ENCODE results near the gene CS.

- TF ChIP-seq CTCF (conservative IDR thresholded peaks at IDR 0.05 in 1 of 2, IDR thresholded peaks at IDR 0.05 in 1 of 2; ENCODE audit: extremely low read depth in 1 of 2, insufficient read depth in 1 of 2, low read depth in 1 of 2, low read length in 2 of 2) (no peak), EZH2 (IDR thresholded peaks at IDR 0.05; ENCODE audit: borderline replicate concordance, low read length) (no peak)
Measured at GRCh38 chr12:56234746-56235436, 65.2 kb downstream of the CS start.
